ENCODE data around the gene VSTM1.

The VSTM1 gene

DNA sequence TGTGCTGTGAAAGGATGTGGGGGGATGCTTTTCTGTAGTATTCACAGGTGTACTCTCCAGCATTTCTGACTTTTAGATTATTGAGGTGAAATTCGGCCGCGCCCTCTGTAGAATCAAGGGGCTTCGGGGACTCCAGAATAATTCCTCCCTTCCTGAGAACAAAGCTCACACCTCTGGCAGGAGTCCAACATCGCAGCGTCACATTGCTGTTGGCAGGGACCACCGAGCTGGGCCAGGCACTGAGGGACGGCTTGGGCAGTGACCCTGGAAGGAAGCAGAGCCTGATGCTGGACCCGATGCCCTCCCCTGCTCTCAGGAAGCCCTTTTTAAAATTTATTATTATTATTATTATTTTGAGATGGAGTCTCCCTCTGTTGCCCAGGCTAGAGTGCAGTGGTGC, 11.2 kb upstream of the VSTM1 start:
- no peak for DNase-seq

DNA sequence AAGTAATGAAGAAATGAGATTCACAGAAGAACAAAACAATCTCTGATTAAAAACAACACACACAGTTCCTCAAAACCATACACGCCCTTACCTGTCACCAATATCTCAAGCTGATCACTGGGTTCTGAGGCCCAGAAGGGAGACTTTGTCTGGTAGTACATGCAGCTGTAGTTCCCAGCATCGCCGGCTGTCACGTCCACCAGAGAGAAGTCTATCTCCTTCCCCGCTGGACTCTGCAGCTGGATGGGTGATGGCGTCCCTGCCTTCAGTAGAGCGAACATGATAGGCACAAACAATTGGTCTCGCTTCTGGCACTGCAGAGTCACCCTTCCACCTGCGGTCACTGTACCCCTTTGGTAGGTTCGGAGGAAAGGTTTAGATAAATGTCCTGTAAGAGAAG, 10.1 kb upstream of the VSTM1 start:
- no peak for DNase-seq

DNA sequence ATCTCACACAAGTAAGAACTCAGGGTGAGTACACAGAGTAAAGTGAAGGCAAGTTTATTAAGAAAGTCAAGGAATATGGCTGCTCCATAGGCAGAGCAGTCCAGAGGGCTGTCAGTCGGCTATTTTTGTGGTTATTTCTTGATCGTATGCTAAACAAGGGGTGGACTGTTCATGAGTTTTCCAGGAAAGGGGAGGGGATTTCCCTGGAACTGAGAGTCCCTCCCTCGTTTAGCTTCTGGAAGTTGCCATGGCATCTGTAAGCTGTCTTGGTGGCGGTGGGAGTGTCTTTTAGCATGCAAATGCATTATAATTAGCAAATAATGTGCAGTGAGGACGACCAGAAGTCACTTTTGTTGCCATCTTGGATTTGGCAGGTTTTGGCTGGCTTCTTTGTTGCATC, 5.8 kb upstream of the VSTM1 start:
- no peak for DNase-seq

DNA sequence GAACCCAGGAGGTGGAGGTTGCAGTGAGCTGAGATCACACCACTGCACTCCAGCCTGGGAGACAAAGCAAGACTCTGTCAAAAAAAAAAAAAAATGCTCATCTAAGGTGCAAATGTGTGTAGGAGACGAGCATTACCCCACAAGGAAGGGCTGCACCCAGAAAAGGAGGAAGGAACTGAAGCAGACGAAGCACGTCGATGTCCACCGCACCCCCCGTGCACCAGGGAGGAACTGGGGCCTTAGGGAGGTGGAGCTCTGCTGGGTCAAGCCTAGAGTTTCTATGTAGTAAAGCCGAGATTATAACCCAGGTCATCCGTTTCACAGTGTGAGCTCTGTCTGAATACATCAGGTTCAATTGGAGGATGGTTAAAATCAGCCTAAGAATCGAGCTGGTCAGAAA, 1.1 kb downstream of the VSTM1 start:
- no peak for DNase-seq

DNA sequence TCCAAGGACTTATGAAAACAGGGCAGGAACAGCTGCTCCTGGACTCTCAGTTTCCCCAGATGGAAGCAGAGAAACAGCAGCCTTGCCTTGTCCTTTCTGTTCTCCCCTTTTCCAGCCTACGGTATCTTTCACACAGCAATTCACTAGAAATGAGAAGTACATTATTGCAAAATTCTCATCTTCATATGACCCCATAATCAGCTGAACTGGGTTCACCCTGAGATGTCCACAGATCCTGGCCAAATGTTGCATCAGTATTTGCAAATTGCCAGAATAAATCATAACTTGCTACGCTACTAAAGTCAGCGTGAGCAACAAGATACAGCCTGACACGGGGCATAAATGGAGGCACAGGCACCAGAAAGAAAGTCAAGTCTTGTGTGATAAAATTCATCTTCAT, 16.1 kb downstream of the VSTM1 start:
- DNase-seq, result no peak

DNA sequence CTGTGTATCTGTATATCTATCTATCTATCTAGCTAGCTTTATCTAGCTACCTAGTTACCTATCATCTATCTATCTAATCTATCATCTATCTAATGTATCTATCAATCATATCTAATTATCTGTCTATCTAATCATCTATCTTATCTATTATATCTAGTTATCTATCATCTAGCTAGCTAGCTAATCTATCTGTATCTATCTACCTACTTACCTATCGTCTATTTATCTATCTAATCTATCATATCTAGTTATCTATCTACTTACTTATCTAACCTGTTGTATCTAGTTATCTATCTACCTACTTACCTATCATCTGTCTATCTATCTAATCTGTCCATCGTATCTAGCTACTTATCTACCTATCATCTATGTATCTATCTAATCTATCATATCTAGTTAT, 17.9 kb downstream of the VSTM1 start:
- no peak for DNase-seq

DNA sequence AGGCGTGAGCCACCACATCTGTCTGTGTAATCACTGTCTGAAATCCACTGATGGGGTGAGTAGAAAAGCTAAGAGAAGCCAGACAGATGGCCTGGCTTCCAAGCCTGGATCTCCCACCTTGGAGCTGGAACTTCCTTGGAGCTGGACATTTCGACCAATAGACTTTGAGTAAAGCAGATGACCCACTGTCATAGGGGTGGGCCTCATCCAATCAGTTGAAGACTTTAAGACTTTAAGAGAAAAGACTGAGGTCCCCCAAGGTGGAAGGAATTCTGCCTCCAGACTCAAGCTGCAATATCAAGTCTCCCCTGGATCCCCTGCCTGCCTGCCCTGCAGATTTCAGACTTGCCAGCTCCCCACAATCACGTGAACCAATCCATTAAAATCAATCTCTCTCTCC, 20.7 kb downstream of the VSTM1 start:
- no peak for DNase-seq

DNA sequence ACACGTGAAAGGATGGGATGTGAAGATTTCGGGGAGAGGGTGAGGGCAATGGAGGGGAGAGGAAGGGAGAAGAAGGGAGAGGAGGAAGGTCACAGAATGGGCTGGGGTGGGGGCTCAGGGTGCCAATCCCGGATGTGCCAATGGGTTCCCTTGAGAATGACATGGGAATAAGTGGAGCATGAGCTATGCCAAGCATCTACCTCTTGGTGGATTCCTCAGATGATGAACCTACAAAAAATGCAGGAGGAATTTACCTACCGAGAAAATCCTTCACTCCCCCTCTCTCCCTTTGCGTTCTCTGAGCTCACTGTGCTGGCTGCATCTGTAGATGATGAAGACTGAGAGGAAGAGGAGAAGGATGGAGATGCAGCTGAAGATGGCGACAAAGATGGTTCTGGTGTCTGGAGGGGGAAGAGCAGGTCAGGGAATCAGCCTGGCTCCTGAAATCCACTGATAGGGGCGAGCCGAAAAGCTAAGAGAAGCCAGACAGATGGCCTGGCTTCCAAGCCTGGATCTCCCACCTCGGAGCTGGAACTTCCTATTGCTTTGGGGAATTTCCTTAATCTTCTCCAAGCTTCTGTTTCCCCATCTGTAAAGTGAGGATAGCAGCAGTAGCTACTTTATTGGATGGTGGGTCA, 21.6 kb downstream of the VSTM1 start:
- no peak for DNase-seq

DNA sequence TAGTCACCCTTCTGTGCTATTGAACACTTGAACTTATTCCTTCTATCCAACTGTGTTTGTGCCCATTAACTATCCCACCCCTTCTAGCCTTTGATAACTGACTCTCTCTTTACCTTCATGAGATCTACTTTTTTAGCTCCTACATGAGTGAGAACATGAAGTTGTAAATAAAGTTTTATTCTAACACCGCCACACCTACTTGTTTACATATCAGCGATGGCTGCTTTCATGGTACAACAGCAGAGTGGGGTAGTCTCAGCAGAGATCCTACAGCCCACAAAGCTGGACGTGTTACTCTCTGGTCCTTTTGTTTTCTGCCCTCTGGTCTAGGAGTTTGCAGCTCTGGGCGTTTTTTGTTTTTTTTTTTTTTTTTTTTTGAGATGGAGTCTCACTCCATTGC, 23.7 kb downstream of the VSTM1 start:
- no peak for DNase-seq

DNA sequence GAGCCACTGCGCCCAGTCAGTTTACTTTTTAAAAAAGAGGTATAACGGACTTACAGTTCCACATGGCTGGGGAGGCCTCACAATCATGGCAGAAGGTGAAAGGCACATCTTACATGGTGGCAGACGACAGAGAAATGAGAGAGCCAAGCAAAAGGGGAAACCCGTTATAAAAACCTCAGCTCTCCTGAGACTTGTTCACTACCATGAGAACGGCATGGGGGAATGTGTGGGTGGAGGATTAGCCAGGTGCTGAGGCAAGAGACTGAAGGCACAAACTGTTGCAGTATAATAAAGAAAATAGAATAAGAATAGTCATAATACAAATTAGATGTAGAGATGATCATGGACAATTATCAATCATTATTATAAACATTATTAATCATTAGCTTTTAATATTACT, 27.2 kb downstream of the VSTM1 start:
- DNase-seq, result peak in 2 of 56 donors; percentile 4 to 9

DNA sequence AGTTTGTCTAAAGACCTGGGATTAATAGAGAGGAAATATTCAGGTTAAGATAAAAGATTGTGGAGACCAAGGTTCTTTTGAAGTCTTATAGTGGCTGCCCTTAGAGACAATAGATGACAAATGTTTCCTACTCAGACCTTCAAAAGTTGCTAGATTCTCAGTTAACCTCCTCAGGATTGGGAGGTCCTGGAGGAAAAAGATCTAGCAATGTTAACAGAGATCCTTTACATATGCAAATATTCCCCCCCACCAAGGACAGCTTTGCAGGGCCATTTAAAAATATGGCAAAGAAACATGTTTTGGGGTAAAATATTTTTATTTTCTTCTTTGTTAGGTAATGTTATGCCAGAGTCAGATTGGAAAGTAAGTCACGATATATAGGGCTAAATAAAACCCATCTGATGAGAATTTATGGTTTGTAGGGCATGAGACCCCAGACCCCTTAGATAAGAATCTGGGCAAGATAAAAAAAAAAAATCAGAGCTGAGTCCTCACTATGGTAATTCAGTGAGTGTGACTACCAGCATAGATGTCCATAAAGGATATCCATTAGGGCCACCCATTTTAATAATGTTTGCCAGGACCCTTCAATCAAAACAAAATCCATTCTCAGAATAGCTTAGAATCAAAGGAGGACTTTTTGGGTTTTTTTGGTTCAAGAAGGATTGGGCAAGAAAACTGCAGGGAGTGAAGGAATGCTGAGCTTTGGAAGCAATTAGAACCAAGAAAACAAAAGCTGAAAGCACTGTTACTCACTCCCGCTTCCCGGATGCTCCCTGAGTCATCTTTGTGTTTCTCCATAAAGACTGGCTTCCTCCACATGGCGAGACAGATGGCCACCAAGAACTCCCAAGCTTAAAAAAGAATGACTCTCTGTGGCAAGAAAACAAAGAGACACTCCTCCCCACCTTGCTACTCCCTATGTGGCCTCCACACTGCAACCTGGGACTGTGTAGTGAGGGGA, 28.2 kb downstream of the VSTM1 start:
- peak in 19 of 56 donors; percentile 1 to 57 (median 22) for DNase-seq

DNA sequence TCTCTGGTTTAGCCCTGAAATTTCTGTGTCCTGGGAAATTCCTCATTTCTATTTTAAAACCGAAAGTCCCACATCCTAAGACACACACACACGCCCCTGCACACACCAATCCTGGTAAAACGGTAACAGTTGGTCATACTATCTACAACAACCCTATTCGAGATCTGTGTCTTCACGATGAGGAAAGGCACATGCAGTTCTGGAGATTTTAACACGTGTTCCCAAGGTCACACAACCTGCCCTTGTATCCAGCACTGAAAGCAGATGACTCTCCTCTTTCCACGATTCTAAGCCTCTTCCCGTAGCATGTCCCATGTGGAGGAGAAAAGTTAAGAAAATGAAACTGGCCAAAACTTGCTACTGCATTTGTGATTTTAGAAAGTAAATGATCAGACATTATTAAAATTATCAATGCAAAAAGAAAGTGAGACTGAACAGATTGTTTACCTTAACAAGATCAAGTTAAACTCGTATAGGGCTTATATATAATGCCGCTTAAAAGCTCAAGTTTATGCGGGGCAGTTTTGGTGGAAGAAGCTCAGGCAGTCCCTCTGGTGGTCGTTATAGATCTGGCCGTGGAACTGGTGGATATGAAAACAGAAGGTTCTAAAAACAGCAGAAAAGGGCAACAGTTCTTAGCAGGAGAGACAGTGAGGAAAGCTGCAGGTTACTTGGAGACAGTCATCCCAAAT, 32.7 kb downstream of the VSTM1 start:
- peak in 1 of 56 donors; percentile 9 for DNase-seq

DNA sequence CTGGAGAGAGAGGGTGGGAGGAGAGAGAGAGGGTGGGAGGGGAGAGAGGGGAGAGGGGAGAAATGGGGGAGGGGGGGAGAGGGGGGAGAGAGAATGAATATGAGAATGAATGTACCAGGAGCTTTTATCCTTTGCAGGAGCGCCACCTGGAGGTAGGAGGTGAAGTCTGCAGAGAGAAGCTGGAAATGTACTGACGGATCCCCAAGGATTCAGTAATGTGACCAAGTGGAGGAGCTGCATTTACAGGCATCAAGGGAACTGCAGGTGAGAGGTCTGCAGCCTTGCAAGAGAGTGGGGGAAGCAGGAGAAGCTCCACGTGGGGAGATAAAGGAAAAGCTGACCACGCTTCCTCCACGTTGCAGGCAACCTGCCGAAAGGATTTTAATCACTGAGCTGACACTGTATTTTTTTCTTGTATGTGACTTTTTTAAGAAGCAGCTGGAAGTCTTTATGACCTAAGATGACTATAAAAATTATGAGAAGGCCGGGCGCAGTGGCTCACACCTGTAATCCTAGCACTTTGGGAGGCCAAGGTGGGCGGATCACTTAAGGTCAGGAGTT, 33.7 kb downstream of the VSTM1 start:
- peak in 35 of 56 donors; percentile 3 to 74 (median 19) for DNase-seq

DNA sequence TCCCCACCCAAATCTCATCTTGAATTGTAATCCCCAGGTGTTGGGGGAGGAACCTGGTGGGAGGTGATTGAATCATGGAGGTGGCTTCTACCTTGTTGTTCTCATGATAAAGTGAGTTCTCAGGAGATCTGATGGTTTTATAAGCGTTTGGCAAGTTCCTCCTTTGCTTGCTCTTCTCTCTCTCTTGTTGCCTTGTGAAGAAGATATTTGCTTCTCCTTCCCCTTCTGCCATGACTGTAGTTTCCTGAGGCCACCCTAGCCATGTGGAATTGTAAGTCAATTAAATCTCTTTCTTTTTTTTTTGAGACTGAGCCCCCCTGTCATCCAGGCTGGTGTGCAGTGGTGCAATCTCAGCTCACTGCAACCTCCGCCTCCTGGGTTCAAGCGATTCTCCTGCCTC, 34.4 kb downstream of the VSTM1 start:
- DNase-seq, result no peak

DNA sequence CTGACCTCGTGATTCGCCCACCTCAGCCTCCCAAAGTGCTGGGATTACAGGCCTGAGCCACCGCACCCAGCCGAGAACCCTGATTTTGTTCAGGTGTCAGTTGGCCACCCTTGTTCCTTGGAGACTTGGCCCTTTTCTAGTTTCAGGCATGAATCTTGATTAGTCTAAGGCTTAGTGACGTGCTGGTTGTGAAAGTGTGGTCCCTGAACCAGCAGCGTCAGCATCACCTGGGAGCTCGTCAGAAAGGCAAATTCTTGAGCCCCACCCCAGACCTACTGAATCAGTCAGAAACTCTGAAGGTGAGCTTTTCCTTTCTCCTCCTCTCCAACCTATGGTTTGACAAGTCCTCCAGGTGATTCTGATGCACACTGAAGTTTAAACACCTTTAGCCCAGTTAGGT, 37.0 kb downstream of the VSTM1 start:
- no peak for DNase-seq

DNA sequence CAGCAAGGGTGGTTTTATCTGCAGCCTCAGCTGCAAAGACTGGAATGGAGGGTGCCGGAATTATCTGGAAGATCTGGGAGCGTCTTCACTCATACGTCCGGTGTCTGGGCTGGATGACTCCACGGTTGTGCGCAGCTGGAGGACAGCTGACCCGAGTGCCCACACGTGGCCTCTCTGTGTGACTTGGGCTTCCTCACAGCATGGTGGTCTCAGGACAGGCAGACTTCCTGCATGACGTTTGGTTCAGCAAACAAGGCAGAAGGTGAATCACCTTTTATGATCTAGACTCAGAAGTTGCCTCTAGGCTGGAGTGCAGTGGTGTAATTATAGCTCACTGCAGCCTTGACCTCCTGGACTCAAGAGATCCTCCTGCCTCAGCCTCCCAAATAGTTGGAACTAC, 39.0 kb downstream of the VSTM1 start:
- no peak for DNase-seq

DNA sequence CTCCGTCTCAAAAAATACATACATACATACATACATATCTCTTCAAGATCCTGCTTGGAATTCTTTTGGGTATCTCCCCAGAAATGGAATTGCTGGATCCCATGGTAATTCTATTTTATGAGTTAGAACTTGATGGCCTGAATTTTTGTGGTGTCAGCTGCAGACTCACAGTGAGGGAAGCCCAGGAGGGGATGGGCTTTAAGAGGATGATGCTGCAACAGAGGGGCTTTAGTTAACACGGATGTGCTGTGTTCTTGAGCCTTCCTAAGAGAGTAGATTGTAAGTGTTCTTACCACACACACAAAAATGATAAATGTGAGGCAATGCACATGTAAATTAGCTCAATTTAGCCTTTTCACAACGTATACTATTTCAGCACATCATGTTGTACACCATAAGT, 40.5 kb downstream of the VSTM1 start:
- no peak for DNase-seq

DNA sequence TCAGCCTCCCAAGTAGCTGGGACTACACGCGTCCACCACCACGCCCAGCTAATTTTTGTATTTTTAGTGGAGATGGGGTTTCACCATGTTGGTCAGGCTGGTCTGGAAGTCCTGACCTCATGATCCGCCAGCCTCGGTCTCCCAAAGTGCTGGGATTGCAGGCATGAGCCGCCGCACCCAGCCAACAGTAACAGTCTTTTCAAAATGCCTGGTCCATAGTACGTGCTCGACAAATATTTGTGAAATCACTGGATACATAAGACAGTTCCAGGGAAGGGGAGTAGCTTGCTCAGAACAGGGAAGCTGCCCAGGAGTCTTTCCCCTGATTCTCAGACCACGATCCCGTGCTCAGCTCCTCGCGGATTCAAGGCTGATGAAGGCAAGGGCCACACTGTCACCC, 41.8 kb downstream of the VSTM1 start:
- DNase-seq, result no peak

DNA sequence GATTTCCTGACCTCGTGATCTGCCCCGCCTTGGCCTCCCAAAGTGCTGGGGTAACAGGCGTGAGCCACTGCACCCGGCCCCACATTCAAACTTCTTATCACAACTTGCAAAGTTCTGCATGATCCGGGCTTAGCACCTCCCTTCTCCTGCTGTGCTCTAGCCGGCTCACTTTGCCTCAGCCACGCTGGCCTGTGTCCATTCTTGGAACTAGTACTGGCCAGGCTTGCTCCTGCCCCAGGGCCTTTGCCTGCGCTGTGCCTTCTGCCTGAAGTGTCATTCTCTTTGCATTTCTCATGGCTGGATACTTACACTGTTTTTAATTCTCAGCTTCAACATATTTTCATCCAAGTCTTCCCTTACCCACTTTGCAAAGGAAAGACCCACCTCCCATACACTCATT, 42.3 kb downstream of the VSTM1 start:
- DNase-seq, result no peak

DNA sequence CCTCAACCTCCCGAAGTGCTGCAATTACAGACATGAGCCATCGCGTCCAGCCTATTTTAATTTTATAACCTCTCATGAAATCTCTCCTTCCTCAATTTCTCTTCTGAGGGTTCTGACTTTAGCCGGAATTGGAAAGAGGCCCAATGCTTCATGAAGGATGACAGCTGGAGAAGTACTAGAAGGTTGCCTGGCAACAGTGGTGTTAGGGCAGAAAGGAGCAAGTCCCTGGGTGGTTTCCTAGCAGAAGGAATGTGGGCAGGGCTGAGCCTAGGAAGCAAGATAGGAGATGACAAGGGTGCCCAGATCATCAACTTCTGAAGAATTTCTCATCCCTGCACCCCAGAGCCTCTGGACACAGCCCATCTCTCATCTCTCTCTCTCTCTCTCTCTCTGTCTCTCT, 46.4 kb downstream of the VSTM1 start:
- DNase-seq, result peak in 2 of 56 donors; percentile 2 to 7

DNA sequence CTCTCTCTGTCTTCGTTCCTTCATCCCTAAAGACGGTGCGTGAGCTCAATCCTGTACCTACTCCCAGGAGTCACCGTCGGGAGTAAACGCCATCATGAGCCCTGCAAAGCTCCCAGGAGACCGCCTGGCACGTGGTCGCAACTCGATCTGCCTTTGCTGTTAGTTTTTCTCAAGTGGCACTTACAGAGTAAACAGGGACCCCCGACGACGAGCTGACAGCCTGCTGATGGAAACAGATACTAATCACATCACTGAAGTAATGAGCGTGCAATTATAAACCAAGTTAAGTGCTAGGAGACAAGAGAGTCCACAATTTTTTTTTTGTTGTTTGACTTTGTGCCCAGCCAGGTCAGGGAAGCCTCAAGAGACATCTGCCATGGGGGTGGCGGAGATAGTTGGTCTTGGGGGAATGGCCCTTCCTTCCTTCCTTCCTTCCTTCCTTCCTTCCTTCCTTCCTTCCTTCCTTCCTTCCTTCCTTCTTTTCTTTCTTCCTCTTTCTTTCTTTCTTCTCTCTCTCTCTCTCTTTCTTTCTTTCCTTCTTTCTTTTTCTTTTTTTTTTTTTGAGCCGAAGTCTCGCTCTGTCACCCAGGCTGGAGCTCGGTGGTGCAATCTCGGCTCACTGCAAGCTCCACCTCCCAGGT, 48.7 kb downstream of the VSTM1 start:
- DNase-seq, result no peak

Measured in amygdala (tissue), 56 donors.